ENCODE results near the gene PRDX5. TPM values are rescaled to one million over a fixed set of nuclear protein-coding genes. Genes with fewer than 3 reads are reported as not detected.

The PRDX5 gene
- total and polyA plus RNA-seq, 2 donors (not counting 1 experiment from before 2014, with no cell fraction given) = 50.4 to 95.5 TPM

- no peak overlapping the region for H3K9ac ChIP-seq (ENCODE audit: low read length)
- Mint-ChIP-seq H3K4me3 (no peak overlapping the region), H3K27me3 (no peaks in the 10 kb centered on the region), H3K9me3 (ENCODE audit: insufficient read depth) (no peaks in the 10 kb centered on the region), H3K27ac (no peak overlapping the region), H3K4me1 (peaks cover 16% of the 10 kb centered on the region)
- H3K79me2 ChIP-seq (ENCODE audit: control insufficient read depth, insufficient read depth, low read length) = peaks cover 7% of the 10 kb centered on the region
- H2AFZ ChIP-seq (ENCODE audit: insufficient read depth, low read depth, low read length, poor library complexity, severe bottlenecking) = no peak overlapping the region
- no peak overlapping the region for H3K27ac ChIP-seq (ENCODE audit: low read length in 2 of 2)
- H3K4me3 ChIP-seq (ENCODE audit: control extremely low read depth in 1 of 5, extremely low read depth in 1 of 5, insufficient read depth in 1 of 5, low read depth in 2 of 5, low read length in 4 of 5) = no peak overlapping the region
- ChIA-PET CTCF (interaction anchor here (1.1 to 10.2 kb wide), 7 partner anchors 8 to 1692 kb away, joined by 3 to 188 read pairs (median 11); partner anchors contain the start of genes CCDC88B, PRDX5 and TRMT112), POLR2A (interaction anchor here (0.5 to 0.9 kb wide), 2 partner anchors 35 to 1737 kb away, joined by 3 to 5 read pairs; partner anchors contain the start of genes PRDX5 and TRMT112)
- no peaks in the 10 kb centered on the region for H3K27me3 ChIP-seq (replicated peaks in 1 of 4; ENCODE audit: control extremely low read depth in 1 of 4, control insufficient read depth in 3 of 4, insufficient read depth in 4 of 4, low read length in 3 of 4)
- DNase-seq = no peak
- H3K36me3 ChIP-seq (replicated peaks in 1 of 2; ENCODE audit: control extremely low read depth in 1 of 2, control insufficient read depth in 1 of 2, extremely low read depth in 1 of 2, insufficient read depth in 2 of 2, low read length in 1 of 2) = peaks cover 2 to 26% of the 10 kb centered on the region in 2 experiments
- intact Hi-C loops (cut with micrococcal nuclease) = no loop called here
- H3K4me2 ChIP-seq (replicated peaks; ENCODE audit: low read depth, low read length, poor library complexity, severe bottlenecking) = no peak overlapping the region
- H4K20me1 ChIP-seq (ENCODE audit: control insufficient read depth, insufficient read depth, low read length, poor library complexity, severe bottlenecking) = peaks cover 25% of the 10 kb centered on the region
- H3K9me3 ChIP-seq (ENCODE audit: control extremely low read depth in 1 of 3, control insufficient read depth in 2 of 3, insufficient read depth in 1 of 3, low read length in 2 of 3) = no peaks in the 10 kb centered on the region
- no peak for TF ChIP-seq EZH2 (IDR thresholded peaks at IDR 0.05; ENCODE audit: borderline replicate concordance, insufficient read depth, low read depth, low read length, poor library complexity, severe bottlenecking)
- TF ChIP-seq CTCF (IDR thresholded peaks at IDR 0.05) = no peak
- peaks cover 5 to 23% of the 10 kb centered on the region in 2 donors for H3K4me1 ChIP-seq (ENCODE audit: control insufficient read depth in 2 of 2, insufficient read depth in 2 of 2, low read length in 2 of 2)
- 97% methylated on average over 34 of the region's 34 CpGs for WGBS (ENCODE audit: insufficient coverage)
- ATAC-seq (ENCODE audit: low read depth) = no peak
These were observed 35.2 kb downstream of the PRDX5 start for GRCh38 chr11:64352995-64353714.

Data from B cell (primary cell).